HT-29 (cell line): Measurements from ENCODE around the gene BRWD1. TPM values are rescaled to one million over a fixed set of nuclear protein-coding genes. Genes with fewer than 3 reads are reported as not detected.
A peak's percentile ranks its signal among the peaks of the same experiment; 100 is the strongest.
"Not testable (repeated sequence)": the region's sequence is repeated elsewhere in the genome, so short reads cannot be mapped to it uniquely, and the experiment has no call there.

Source experiments
- DNase-seq: peaks from one replicate; pipeline ENCODE4 v3.0.0-alpha.2; 2015; ENCODE audit warnings: low spot score
- total RNA-seq: library from RNA; depleted of rRNA; stranded (reverse); fragments of >200 nt; shearing (Covaris generic); gene quantifications from 2 replicates; pipeline ENCODE4 v1.2.3, GENCODE V29; 2014

The BRWD1 gene
- total RNA-seq, 1 experiment from 2014 or later: 11.7 TPM

DNA sequence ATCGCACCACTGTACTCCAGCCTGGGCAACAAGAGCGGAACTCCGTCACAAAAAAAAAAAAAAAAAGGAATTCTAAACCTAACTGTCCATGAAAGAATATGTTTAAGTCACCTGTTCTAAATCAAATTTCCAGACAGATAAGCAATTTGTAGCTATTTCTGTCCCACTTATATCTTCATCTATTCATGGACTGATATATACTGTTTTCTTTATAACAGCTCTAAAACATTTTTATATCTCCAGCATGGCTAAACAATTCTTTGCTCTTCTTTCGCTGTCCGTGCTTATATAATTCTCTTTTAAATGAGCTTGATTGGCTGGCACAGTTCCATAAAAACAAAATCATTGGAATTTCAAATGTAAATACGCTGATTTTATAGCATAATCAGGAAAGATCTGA lies 30.5 kb downstream of the BRWD1 start:
- DNase-seq: no peak

DNA sequence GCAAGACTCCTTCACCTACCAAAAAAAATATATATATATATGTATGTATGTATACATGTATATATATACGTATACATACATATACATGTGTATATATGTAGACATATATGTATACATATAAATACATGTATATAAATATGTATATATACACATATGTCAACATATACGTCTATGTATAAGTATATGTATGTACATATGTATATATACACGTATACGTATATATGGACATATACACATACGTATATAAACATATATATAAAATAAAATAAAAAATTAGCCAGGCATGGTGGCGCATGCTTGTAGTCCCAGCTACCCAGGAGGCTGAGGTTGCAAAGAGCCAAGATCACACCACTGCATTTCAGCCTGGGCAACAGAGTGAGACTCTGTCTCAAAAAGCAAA lies 31.6 kb downstream of the BRWD1 start:
- no peak for DNase-seq

DNA sequence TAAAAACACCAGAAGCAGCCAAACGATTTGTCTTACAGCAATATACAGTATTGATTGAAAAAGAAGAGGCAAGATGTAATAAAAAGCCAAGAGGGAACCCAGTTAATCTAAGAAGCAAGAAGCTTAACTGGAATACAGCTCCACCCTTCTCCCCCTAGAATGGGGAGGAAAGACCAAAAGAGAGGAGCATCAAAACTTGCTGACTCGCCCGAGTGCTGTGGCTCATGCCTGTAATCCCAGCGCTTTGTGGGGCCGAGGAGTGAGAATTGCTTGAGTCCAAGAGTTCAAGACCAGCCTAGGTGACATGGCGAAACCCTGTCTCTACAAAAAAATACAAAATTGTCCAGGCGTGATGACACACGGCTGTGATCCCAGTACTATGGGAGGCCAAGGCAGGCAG lies 32.2 kb downstream of the BRWD1 start:
- no peak for DNase-seq

DNA sequence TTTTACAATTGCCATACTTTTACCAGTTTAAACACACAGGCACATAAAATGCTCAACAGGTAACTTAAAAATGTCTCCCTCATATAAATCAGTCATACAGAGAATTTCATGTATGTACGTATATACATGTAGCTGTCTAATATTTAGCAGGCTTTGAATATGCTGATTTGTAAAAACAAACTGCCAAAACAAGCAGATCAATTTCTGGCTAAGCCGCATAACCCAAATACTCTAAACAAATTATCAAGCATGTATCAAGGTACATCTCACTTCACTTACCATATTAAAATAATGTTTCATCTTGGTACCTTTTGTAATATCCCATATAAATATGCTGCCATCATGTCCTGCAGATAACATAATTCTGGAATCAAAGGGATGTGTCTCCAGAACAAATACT lies 43.8 kb downstream of the BRWD1 start:
- no peak for DNase-seq

DNA sequence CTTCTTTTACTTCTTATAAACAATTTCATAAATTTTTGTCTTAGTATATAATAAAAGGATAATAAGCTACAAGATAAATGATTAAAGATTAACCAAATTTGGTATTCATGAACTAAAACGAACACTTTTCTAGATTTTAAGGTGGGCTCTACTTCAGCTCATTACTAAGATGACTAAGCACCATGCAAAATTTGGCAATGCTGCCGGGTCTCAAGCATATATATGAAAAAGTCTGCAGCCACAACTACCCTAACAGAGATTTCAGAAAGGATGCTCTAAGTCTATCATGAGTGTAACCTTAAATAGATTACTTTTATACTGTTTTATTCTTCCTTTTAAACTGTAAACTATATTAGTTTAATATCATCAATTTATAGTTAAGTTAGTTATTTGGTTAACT lies 47.8 kb downstream of the BRWD1 start:
- DNase-seq: no peak

DNA sequence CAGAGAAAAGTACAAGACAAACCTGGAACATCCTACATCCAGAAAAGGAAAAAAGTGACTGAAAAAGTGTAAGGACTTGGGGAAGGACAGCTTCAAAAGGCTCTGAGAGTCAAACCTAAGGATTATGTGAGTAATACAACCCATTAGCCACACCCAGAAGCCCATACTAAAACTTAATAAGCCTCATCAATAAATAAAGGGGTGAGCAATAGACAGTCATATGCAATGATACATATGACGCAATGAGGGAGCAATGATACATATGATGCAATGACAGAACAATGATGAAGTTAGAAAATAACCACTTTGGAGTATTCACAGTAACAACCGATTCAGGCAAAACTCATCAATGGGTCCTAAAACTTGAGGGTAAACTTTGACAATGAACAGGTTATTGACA lies 50.1 kb downstream of the BRWD1 start:
- no peak for DNase-seq

DNA sequence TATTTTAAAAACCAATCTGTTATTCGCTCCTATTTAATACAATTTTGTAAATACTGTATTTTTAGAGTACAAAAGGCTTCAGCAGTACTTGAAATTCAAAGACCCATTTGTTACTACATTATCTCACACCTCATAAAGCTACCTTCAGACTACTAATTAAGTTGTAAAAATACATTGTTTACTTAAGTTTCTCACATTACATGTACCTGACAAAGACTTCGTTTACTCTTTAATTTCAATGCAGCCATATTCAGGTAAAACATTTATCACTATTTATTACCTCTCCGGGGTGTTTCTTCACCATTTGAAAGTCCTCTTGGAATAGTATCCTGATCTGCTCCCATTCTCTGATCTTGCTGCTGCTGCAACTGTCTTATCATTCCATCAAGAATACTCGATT lies 55.2 kb downstream of the BRWD1 start:
- no peak for DNase-seq

DNA sequence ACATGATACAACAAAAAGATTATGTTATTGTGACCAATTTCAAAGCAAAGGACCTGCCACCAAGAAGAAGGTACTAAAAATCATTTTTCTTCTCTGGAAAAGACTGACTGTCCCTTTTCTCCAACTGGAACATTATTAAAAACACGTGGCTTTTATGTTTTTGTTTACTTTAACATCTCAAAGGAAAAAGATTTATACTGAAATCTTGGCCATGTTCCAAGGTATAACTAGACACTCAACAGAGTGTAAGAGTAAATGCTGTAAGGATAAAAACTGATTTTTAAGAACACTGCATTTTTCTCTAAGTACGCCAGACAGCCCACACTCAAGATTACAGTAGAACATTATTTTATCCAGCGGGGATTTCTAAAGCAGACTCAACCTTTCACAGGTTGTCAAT lies 62.1 kb downstream of the BRWD1 start:
- DNase-seq: peak; percentile 2

DNA sequence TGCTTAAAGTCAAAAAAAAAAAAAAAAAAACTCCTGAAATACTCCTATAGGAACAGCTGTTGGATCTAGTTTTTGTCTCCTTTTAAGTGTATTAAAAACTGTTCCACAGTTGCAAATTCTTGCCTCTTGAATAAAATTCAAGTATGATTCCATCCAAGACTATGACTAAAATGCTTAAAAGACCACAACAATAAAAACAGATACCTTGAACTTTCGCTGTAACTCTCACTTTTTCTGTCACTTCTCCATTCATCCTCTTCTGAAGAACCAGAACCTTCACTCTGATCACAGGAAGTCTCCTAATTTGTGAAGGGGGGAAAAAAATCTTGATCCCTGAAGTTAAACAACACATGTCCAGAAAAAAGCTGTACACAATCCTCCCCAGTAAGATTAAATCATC lies 75.2 kb downstream of the BRWD1 start:
- no peak for DNase-seq

DNA sequence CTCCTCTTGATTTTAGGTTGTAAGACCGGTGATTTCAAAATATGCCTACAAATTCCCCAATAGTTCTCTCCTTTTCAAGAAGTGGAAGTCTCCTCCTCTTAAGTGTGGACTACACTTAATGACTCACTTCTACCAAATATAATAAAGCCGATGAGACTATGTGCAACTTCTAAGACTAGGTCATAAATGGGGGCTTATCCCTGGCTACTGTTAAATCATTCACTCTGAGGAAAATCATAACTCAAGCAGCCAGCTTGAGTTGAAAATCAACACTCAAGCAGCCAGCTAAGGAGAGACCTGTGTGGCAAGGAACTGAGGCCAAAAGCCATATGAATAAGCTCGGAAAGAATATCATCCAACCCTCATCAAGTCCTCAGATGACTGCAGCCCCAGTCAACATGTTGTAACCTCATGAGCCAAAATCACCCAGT lies 80.6 kb downstream of the BRWD1 start:
- no peak for DNase-seq

DNA sequence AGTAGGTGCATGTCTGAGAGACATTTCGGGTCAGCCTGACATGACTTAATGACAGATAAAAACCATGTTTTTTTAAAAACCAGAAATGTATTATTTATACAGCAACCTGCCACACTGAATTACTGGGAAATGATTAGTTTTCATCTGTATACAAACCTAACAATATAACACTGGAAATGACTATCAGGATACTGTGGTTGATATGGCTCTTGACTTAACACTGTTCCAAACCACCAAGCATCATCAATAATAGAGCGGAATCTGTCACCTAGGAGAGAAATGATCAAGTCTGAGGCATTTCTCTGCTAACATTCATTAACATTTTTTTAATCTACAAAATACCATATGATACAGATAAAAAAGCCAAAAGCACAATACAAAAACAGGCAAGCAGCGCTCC lies 88.5 kb downstream of the BRWD1 start:
- DNase-seq: no peak

DNA sequence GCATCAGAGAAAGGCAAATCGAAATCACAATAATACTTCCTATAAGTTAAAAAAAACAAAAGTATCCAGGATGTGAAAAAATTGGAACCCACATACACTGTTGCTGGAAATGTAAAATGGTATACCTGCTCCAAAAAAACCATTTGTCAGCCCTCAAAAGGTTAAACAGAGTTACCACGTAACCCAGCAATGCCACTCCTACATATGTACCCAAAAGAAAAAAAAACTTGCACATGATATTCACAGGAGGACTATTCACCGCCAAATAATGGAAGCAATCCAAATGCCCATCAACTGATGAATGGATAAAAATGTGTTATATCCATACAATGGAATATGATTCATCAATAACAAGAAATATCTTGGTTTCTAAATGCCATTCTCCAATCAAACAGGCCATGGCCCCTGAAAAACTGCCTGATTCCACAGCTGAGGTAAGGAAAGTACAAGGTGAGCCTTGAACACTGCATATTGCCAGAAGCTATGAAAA lies 91.4 kb downstream of the BRWD1 start:
- no peak for DNase-seq

DNA sequence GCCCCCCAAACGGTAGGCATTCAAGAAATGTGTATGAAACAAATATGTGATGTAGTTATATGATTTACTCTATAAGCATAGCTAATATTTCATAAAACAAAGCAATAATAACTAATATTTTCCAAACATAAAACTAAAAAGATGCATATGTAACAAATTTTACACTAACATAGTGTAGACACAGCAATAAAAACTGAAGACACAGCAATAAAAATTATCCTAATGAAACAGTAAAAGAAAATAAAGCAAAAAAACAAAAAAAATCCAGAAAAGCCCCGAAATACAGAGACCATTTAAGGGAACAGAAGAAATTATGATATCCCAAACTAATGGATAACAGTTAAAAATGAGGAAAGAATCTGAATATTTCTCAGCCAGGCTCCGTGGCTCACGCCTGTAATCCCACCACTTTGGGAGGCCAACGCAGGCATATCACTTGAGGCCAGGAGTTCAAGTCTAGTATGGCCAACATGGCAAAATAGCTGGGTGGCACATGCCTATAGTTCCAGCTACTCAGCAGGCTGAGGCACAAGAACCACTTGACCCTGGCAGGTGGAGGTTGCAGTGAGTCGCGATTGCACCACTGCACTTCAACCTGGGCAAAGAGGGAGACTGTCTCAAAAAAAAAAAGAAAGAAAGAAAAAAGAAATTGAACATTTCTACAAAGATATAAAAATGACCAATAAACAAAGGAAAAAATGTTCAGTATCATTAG lies 92.0 kb downstream of the BRWD1 start:
- no peak for DNase-seq

DNA sequence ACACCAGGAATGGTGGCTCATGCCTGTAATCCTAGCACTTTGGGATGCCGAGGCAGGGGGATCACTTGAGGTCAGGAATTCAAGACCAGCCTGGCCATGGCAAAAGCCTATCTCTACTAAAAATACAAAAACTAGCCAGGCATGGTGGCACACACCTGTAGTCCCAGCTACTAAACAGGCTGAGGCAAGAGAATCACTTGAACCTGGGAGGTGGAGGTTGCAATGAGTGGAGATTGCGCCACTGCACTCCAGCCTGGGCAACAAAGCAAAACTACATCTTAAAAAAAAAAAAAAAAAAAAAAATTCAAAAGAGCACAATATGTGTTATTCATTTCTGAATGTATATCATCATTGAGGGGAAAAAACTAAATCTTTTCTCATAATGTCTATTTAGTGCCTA lies 92.6 kb downstream of the BRWD1 start:
- DNase-seq: not testable (repeated sequence)

DNA sequence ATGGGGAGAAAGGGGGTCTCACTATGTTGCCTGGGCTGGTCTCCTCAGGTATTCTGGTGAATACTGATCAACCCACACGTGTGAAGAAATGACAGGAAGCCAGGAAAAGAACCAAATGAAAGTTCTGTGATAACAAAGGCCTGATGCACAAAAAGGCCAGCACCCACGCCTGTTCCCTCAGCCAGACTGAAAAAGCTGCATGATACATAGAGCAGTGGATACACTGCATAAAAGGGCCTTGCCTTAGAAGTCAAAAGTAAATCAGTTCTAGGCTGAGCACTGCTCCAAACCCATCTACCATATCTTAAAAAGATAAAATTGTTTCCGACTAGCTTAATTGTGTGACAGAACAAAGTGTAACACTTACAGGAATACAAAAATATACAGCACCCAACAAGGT lies 93.3 kb downstream of the BRWD1 start:
- DNase-seq: no peak

DNA sequence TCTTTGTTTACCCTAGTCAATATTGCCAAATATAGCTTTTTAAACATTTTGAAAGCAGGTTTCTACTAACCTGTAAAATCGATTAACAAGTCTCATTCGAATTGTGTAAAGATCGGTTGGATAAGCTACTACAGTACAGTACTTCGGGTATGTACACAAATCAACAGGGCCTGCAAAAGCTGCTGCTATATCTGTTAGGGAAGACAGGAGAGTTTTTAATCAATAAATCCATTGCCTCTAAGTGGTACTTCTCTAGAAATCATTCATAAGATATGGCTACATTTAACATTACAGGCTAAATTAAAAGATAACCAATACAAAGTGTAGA lies 95.4 kb downstream of the BRWD1 start:
- no peak for DNase-seq

DNA sequence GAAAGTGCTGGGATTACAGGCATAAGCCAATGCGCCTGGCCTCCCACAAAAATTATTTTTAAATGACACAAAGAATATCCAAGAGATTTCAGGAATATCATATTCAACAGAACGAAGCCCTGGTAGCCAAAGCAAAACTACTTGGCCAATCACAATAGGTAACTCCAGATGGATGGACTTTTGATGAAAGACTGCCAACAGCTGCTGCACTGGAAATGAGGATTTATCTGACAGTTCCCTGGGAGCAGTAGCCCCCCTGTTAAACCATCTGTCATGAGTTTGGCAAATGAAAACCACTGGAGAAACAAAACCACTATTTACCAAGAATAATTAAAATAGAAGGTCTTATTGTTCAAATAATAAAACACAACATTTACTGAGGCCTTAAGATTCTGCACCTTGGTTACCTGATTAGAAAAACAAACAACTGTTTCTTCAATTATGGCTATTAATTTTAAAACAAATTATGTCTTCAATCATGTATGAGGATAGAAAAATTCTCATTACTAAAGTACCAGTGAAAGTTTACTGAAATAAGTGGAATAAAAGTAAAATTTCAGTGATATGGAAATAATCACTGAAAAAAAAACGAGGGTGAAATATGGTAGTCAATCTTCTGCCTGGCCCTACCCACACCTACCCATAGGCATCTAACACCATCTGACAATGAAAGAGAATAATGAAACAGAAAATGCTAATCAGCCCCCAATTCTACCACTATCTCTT lies 95.9 kb downstream of the BRWD1 start:
- DNase-seq: no peak

DNA sequence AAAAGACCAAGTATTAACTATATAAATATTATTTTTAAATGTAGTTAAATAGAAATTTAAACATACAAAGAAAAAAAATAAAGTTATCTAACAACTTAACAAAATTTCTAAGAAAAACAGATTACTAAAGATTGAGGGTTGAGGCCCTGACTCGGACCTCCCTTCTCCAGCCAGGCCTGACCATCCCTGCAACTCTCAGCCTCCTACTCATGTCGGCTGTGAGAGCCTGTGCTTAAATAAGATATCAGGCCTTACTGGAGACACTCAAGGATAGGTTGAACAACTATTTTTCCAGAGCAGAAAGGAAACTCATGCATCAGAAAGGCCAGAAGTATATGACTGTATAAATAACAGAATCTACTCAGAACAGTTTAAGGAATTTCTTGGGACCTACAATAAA lies 97.1 kb downstream of the BRWD1 start:
- no peak for DNase-seq

DNA sequence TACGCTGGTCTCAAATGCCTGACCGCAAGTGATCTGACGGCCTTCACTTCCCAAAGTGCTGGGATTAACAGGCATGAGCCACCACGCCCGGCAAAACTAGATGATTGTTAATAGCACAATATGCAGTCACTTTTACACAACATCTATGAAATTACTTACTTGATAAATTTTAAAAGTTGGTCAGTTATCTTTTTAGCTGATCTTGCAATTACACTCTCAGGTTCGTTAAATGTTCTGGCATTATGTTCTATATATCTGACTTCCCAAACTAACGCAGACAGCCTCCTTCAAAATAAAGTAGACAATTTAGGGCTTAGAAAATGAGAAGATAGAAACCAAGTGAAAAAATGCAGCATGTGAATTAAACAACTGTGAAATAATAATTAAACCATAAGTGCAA lies 98.4 kb downstream of the BRWD1 start:
- DNase-seq: no peak

DNA sequence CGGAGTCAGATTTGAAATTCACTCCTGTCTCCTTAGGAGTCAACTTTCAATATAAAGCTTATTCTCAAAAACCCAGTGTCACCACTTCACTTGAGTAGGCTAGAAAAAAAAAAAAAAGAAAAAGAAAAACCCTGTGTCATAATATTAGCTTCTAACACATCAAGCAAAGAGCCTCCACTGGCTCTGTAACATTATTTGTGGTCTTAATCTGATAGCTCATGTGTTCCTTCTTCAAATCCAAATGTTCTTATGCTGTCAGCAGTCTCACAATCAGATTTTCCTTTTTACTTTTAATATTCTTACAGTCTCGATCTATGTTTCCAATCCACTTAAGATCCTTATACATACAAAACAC lies 104.1 kb downstream of the BRWD1 start:
- no peak for DNase-seq

DNA sequence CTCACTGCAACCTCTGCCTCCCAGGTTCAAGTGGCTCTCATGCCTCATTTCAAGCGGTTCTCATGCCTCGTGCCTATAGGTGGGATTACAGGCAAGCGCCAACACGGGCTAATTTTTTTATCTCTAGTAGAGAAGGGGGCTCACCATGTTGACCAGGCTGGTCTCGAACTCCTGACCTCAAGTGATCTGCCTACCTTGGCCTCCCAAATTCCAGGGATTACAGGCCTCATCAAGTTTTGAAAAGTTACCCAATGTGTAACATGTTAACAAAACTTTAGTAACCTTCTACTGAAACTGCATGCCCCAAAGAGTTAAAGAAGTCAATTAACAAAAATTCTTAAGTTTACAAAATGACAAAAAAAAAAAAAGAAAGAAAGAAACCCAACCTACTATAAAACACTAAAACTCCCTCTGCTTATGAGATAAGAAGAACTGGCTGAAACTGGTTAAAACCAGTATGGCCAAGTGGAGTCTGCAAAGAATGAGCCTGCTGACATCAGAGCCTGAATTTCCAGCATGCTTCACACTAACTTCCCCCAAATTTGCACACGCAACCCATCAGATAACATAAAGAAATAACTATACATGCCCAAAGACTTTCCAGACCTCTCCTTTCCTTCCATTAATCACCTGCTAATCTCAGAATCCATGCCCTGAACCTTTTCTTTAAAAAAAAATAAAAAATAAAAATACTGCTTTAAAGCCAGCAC lies 104.7 kb downstream of the BRWD1 start:
- DNase-seq: no peak

DNA sequence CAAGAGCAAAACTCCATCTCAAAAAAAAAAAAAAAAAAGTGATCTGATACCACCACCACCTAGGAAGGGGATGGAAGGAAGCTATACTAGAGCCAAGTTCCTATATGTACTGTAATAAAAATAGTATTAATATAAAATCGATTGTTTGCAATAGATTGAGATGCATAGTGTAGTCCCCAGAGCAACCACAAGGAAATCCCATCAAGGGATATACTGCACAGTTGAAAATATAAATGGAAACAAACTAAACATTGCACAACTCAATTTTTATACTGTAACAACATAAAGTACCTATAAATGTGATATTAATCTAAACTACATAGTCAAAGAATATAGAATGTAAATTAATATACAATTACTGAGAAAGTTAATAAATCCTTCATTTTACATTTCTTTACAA lies 109.3 kb downstream of the BRWD1 start:
- DNase-seq: no peak

DNA sequence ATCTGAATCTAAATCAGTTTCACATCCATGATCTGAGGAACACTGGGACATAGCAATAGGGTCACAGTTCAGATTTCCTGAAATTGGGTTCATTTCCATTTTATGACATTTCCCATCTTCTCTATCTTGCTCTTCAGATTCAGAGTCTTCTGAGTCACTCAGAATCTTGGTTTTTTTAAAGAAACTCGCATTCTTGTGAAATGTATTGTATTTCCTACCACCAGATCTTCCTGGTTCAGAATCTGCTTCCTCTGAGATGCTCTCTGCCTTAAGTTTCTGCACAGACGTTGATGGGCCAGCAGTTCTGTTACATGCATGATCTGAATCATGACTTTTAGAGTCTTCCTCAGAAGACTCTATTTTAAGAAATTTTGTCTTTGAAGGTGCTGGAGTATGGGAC lies 114.6 kb downstream of the BRWD1 start:
- DNase-seq: no peak
